ENCODE measurements around the gene RPP30.
A peak's percentile ranks its signal among the peaks of the same experiment; 100 is the strongest.
"Not testable (repeated sequence)": the region's sequence is repeated elsewhere in the genome, so short reads cannot be mapped to it uniquely, and the experiment has no call there.

The RPP30 gene

GRCh38 chr10:90872648-90873020 lies 860 bp downstream of the RPP30 start:
- no peak for DNase-seq

GRCh38 chr10:90879062-90879461 lies 7.3 kb downstream of the RPP30 start:
- no peak for DNase-seq

- not testable (repeated sequence) for DNase-seq
Observed at GRCh38 chr10:90880059-90880719, 8.4 kb downstream of the RPP30 start.

- no peak for DNase-seq
Observed at GRCh38 chr10:90884431-90884830, 12.7 kb downstream of the RPP30 start.

GRCh38 chr10:90885176-90885575 lies 13.4 kb downstream of the RPP30 start:
- no peak for DNase-seq

GRCh38 chr10:90887555-90887954 lies 15.8 kb downstream of the RPP30 start:
- DNase-seq: no peak

GRCh38 chr10:90888387-90888786 lies 16.6 kb downstream of the RPP30 start:
- DNase-seq: no peak

GRCh38 chr10:90889636-90890035 lies 17.9 kb downstream of the RPP30 start:
- DNase-seq: no peak

- DNase-seq: no peak
Observed at GRCh38 chr10:90890347-90890746, 18.6 kb downstream of the RPP30 start.

GRCh38 chr10:90893190-90893589 lies 21.4 kb downstream of the RPP30 start:
- DNase-seq: no peak

GRCh38 chr10:90896916-90897315 lies 25.1 kb downstream of the RPP30 start:
- DNase-seq: not testable (repeated sequence)

- no peak for DNase-seq
Observed at GRCh38 chr10:90905925-90906324, 34.2 kb downstream of the RPP30 start.

- DNase-seq: no peak
Observed at GRCh38 chr10:90906596-90906995, 34.8 kb downstream of the RPP30 start.

GRCh38 chr10:90911133-90912051 lies 39.6 kb downstream of the RPP30 start:
- DNase-seq: peak in 3 of 4 experiments; percentile 1 to 19 (median 1)

- DNase-seq: no peak
Observed at GRCh38 chr10:90912174-90912573, 40.4 kb downstream of the RPP30 start.

GRCh38 chr10:90912854-90913479 lies 41.2 kb downstream of the RPP30 start:
- DNase-seq: no peak

- DNase-seq: no peak
Observed at GRCh38 chr10:90913774-90914420, 42.1 kb downstream of the RPP30 start.

- no peak for DNase-seq
Observed at GRCh38 chr10:90914992-90915765, 43.4 kb downstream of the RPP30 start.

GRCh38 chr10:90915766-90916075 lies 43.9 kb downstream of the RPP30 start:
- no peak for DNase-seq

GRCh38 chr10:90916392-90917237 lies 44.8 kb downstream of the RPP30 start:
- DNase-seq: no peak

GRCh38 chr10:90917238-90917967 lies 45.6 kb downstream of the RPP30 start:
- no peak for DNase-seq

Measured in activated CD4-positive, CD25-positive, alpha-beta regulatory T cell (primary cell).